Measurements from ENCODE around the gene INTS11. TPM values are rescaled to one million over a fixed set of nuclear protein-coding genes. Genes with fewer than 3 reads are reported as not detected.

The INTS11 gene
- polyA plus RNA-seq, 3 donors, result 110 to 159 (median 153) TPM

- no peak for DNase-seq
These were observed 36.2 kb upstream of the INTS11 start for GRCh38 chr1:1360506-1361169.

- DNase-seq, result no peak
These were observed 35.4 kb upstream of the INTS11 start for GRCh38 chr1:1359664-1360468.

- DNase-seq, result no peak
These were observed 34.8 kb upstream of the INTS11 start for GRCh38 chr1:1359308-1359663.

GRCh38 chr1:1358433-1359271 is 34.2 kb upstream of the INTS11 start, which contains the start of gene MXRA8:
Gene MXRA8 (minus strand): TSS chr1:1358555. CDS start chr1:1358504, 51 bp downstream.
- DNase-seq, result peak; percentile 72

GRCh38 chr1:1357871-1358432 is 33.5 kb upstream of the INTS11 start:
- no peak for DNase-seq

GRCh38 chr1:1356796-1357401 is 32.4 kb upstream of the INTS11 start:
- DNase-seq, result no peak

GRCh38 chr1:1356166-1356795 is 31.8 kb upstream of the INTS11 start:
- no peak for DNase-seq

- DNase-seq, result no peak
These were observed 31.0 kb upstream of the INTS11 start for GRCh38 chr1:1355416-1355815.

GRCh38 chr1:1354271-1355247 is 30.1 kb upstream of the INTS11 start:
- no peak for DNase-seq

- DNase-seq, result no peak
These were observed 29.1 kb upstream of the INTS11 start for GRCh38 chr1:1353389-1354151.

- no peak for DNase-seq
These were observed 28.4 kb upstream of the INTS11 start for GRCh38 chr1:1352786-1353388.

GRCh38 chr1:1351511-1352427 is 27.3 kb upstream of the INTS11 start:
- DNase-seq, result no peak

GRCh38 chr1:1349256-1350012 is 25.0 kb upstream of the INTS11 start, which contains the start of gene DVL1:
Gene DVL1 (minus strand): TSS chr1:1349418. CDS start chr1:1349065, 353 bp downstream.
- no peak for DNase-seq

- DNase-seq, result no peak
These were observed 24.2 kb upstream of the INTS11 start for GRCh38 chr1:1348420-1349255.

GRCh38 chr1:1347663-1348419 is 23.4 kb upstream of the INTS11 start:
- no peak for DNase-seq

Measured in renal pelvis (tissue), 4 donors.